ENCODE measurements around the gene CMTM4.
"Not testable (repeated sequence)": the region's sequence is repeated elsewhere in the genome, so short reads cannot be mapped to it uniquely, and the experiment has no call there.

DNA sequence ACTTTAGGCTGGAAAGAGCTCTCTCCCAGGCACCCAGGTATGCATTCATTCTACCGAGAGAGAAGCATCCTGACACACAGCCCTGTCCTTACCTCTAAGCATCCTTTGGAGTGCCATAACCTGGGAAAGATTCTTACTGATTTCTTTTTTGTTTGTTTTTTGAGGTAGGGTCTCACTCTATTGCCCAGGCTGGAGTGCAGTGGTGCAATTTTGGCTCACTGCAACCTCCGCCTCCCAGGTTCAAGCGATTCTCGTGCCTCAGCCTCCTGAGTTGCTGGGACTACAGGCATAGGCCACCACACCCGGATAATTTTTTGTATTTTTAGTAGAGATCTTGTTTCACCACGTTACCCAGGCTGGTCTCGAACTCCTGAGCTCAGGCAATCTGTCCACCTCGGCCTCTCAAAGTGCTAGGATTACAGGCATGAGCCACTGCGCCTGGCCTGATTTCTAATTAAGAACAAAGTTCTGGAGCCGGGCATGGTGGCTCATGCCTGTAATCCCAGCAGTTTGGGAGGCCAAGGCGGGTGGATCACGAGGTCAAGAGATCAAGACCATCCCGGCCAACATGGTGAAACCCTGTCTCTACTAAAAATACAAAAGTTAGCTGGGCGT lies 10.9 kb downstream of the CMTM4 start:
- TF ChIP-seq, protein P1, sequence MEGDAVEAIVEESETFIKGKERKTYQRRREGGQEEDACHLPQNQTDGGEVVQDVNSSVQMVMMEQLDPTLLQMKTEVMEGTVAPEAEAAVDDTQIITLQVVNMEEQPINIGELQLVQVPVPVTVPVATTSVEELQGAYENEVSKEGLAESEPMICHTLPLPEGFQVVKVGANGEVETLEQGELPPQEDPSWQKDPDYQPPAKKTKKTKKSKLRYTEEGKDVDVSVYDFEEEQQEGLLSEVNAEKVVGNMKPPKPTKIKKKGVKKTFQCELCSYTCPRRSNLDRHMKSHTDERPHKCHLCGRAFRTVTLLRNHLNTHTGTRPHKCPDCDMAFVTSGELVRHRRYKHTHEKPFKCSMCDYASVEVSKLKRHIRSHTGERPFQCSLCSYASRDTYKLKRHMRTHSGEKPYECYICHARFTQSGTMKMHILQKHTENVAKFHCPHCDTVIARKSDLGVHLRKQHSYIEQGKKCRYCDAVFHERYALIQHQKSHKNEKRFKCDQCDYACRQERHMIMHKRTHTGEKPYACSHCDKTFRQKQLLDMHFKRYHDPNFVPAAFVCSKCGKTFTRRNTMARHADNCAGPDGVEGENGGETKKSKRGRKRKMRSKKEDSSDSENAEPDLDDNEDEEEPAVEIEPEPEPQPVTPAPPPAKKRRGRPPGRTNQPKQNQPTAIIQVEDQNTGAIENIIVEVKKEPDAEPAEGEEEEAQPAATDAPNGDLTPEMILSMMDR (IDR thresholded peaks at IDR 0.05): not testable (repeated sequence)
- not testable (repeated sequence) for TF ChIP-seq POLR2A (IDR thresholded peaks at IDR 0.05)

Measured in gastroesophageal sphincter (tissue), 3 donors.